H9 (cell line): Measurements from ENCODE around the gene NPBWR2. TPM values are rescaled to one million over a fixed set of nuclear protein-coding genes. Genes with fewer than 3 reads are reported as not detected.

Experiments
- DNase-seq: peaks from one replicate; pipeline ENCODE4 v3.0.0-alpha.2; 2017
- H2AFZ ChIP-seq: one replicate; pipeline ENCODE4 v1.6.1; 2013; ENCODE audit warnings: mild to moderate bottlenecking, low read length, control low read depth, moderate library complexity
- H2AK5ac ChIP-seq: 2 replicates; pipeline ENCODE4 v1.6.1; 2013; ENCODE audit warnings: low read length, control low read depth, mixed read lengths; ENCODE audit not compliant: insufficient read length
- H2BK120ac ChIP-seq: one replicate; pipeline ENCODE4 v1.6.1; 2013; ENCODE audit warnings: low read depth, mild to moderate bottlenecking, low read length, control low read depth, inconsistent platforms; ENCODE audit not compliant: poor library complexity, severe bottlenecking
- H2BK12ac ChIP-seq: 2 replicates; pipeline ENCODE4 v1.6.1; 2013; ENCODE audit warnings: low read length, control low read depth, mixed read lengths, low read depth; ENCODE audit not compliant: insufficient read length
- H2BK15ac ChIP-seq: 2 replicates; pipeline ENCODE4 v1.6.1; 2013; ENCODE audit warnings: low read depth, low read length, control low read depth
- H2BK20ac ChIP-seq: one replicate; pipeline ENCODE4 v1.6.1; 2013; ENCODE audit warnings: low read depth, mild to moderate bottlenecking, low read length, control low read depth, inconsistent platforms; ENCODE audit not compliant: poor library complexity, severe bottlenecking
- H2BK5ac ChIP-seq: 2 replicates; pipeline ENCODE4 v1.6.1; 2013; ENCODE audit warnings: low read length, control low read depth, mixed read lengths; ENCODE audit not compliant: insufficient read length
- H3K14ac ChIP-seq: 2 replicates; pipeline ENCODE4 v1.6.1; 2013; ENCODE audit warnings: low read length, control low read depth; ENCODE audit not compliant: insufficient read depth
- H3K18ac ChIP-seq: 2 replicates; pipeline ENCODE4 v1.6.1; 2013; ENCODE audit warnings: low read depth, mild to moderate bottlenecking, mixed read lengths, low read length, control low read depth; ENCODE audit not compliant: insufficient read length
- H3K23ac ChIP-seq: 2 replicates; pipeline ENCODE4 v1.6.1; 2013; ENCODE audit warnings: low read length, control low read depth, mixed read lengths, low read depth; ENCODE audit not compliant: insufficient read length
- H3K23me2 ChIP-seq: 2 replicates; pipeline ENCODE4 v1.6.1; 2013; ENCODE audit warnings: low read depth, mild to moderate bottlenecking, mixed read lengths, low read length, control low read depth; ENCODE audit not compliant: insufficient read length, poor library complexity, severe bottlenecking
- H3K27ac ChIP-seq: 2 replicates; pipeline ENCODE4 v1.5.1; 2013; ENCODE audit warnings: low read length, control low read depth, mixed read lengths, low read depth; ENCODE audit not compliant: insufficient read length
- H3K27me3 ChIP-seq: 2 replicates; pipeline ENCODE4 v1.6.1; 2013; ENCODE audit warnings: low read length, control low read depth, inconsistent platforms; ENCODE audit not compliant: insufficient read depth
- H3K4ac ChIP-seq: 2 replicates; pipeline ENCODE4 v1.6.1; 2013; ENCODE audit warnings: low read depth, mild to moderate bottlenecking, control low read depth, inconsistent platforms, low read length, moderate library complexity
- H3K4me1 ChIP-seq: 2 replicates; pipeline ENCODE4 v1.6.1; 2013; ENCODE audit warnings: low read length, control low read depth, inconsistent platforms; ENCODE audit not compliant: insufficient read depth
- H3K4me2 ChIP-seq: 2 replicates; pipeline ENCODE4 v1.6.1; 2013; ENCODE audit warnings: low read length, control low read depth, mixed read lengths; ENCODE audit not compliant: insufficient read length, insufficient read depth
- H3K56ac ChIP-seq: 2 replicates; pipeline ENCODE4 v1.6.1; 2013; ENCODE audit warnings: low read depth, mild to moderate bottlenecking, mixed read lengths, low read length, control low read depth; ENCODE audit not compliant: insufficient read length
- H3K79me1 ChIP-seq: 2 replicates; pipeline ENCODE4 v1.6.1; 2013; ENCODE audit warnings: low read depth, mild to moderate bottlenecking, moderate library complexity, low read length, control low read depth, inconsistent platforms; ENCODE audit not compliant: insufficient read depth, poor library complexity, severe bottlenecking
- H3K79me2 ChIP-seq: 2 replicates; pipeline ENCODE4 v1.6.1; 2013; ENCODE audit warnings: low read length, control low read depth, inconsistent platforms; ENCODE audit not compliant: insufficient read depth
- H3K9ac ChIP-seq: 2 replicates; pipeline ENCODE4 v1.6.1; 2013; ENCODE audit warnings: low read length, control low read depth, mixed read lengths; ENCODE audit not compliant: insufficient read length; ENCODE audit errors: extremely low read depth
- H3K9me3 ChIP-seq: one replicate; pipeline ENCODE4 v1.6.1; 2013; ENCODE audit warnings: low read depth, low read length, inconsistent platforms; ENCODE audit not compliant: control insufficient read depth
- H3T11ph ChIP-seq: one replicate; pipeline ENCODE4 v1.6.1; 2013; ENCODE audit warnings: mild to moderate bottlenecking, low read length, control low read depth, inconsistent platforms
- H4K20me1 ChIP-seq: one replicate; pipeline ENCODE4 v1.6.1; 2013; ENCODE audit not compliant: control insufficient read depth, insufficient read length, insufficient read depth
- H4K5ac ChIP-seq: 2 replicates; pipeline ENCODE4 v1.6.1; 2013; ENCODE audit warnings: low read depth, mild to moderate bottlenecking, mixed read lengths, low read length, control low read depth; ENCODE audit not compliant: insufficient read length
- H4K8ac ChIP-seq: replicated peaks from 2 replicates; pipeline ENCODE4 v1.6.1; 2013; ENCODE audit warnings: low read length, control low read depth, mixed read lengths, low read depth; ENCODE audit not compliant: insufficient read length
- H4K91ac ChIP-seq: 2 replicates; pipeline ENCODE4 v1.6.1; 2013; ENCODE audit warnings: low read depth, mild to moderate bottlenecking, moderate library complexity, mixed read lengths, low read length, control low read depth; ENCODE audit not compliant: insufficient read length
- H3K27ac Mint-ChIP-seq, 3 experiments: 2 replicates in 2 of 3; 3 replicates in 1 of 3; pipeline ENCODE4 v1.8.0; 2020 to 2021; ENCODE audit warnings: mixed read lengths in 3 of 3, mild to moderate bottlenecking in 1 of 3, moderate library complexity in 1 of 3
- H3K27me3 Mint-ChIP-seq: 2 replicates; pipeline ENCODE4 v1.8.0; 2021; ENCODE audit warnings: low read depth, mild to moderate bottlenecking, moderate library complexity, mixed read lengths
- H3K36me3 Mint-ChIP-seq, 3 experiments: 2 replicates in 2 of 3; 3 replicates in 1 of 3; pipeline ENCODE4 v1.8.0; 2020 to 2021; ENCODE audit warnings: low read depth in 3 of 3, mixed read lengths in 3 of 3; ENCODE audit not compliant: insufficient read depth in 1 of 3
- H3K4me1 Mint-ChIP-seq, 2 experiments: 2 replicates each; pipeline ENCODE4 v1.8.0; 2020; ENCODE audit warnings: mixed read lengths in 2 of 2
- H3K4me3 Mint-ChIP-seq, 2 experiments: 2 replicates in 1 of 2; 3 replicates in 1 of 2; pipeline ENCODE4 v1.8.0; 2020 to 2021; ENCODE audit warnings: mild to moderate bottlenecking in 2 of 2, mixed read lengths in 2 of 2, moderate library complexity in 1 of 2
- H3K9me3 Mint-ChIP-seq, 2 experiments: 2 replicates in 1 of 2; 3 replicates in 1 of 2; pipeline ENCODE4 v1.8.0; 2020; ENCODE audit warnings: mild to moderate bottlenecking in 2 of 2, mixed read lengths in 2 of 2, moderate library complexity in 1 of 2
- CTCF ChIP-seq: fragments of 200-600 bp; sonication (generic); conservative IDR thresholded peaks from 3 replicates; pipeline ENCODE4 v1.8.0; 2021; ENCODE audit warnings: antibody characterized with exemption, mild to moderate bottlenecking
- WGBS: extraction: QIAGEN DNeasy Blood & Tissue Kit; methylation state at CpG from one replicate; pipeline ENCODE4 v1.1.7; 2013; ENCODE audit warnings: missing lambda C conversion rate, low lambda C conversion rate, mixed read lengths; ENCODE audit not compliant: insufficient read length; ENCODE audit errors: extremely low coverage; 5-methylcytosine and 5-hydroxymethylcytosine counted together
- total RNA-seq: library from RNA; stranded (reverse); gene quantifications from 2 replicates; pipeline ENCODE4 v1.2.1, GENCODE V29; 2021

NPBWR2 gene
- total RNA-seq, 1 experiment from 2014 or later = not detected

- no peak overlapping the region for H2BK5ac ChIP-seq
- Mint-ChIP-seq H3K9me3 (no peaks in the 10 kb centered on the region), H3K27ac (no peak overlapping the region), H3K36me3 (no peaks in the 10 kb centered on the region), H3K4me3 (no peak overlapping the region), H3K4me1 (no peaks in the 10 kb centered on the region), H3K27me3 (peaks cover 2% of the 10 kb centered on the region; the same call in 1 of the 2 replicates)
- H4K5ac ChIP-seq = no peak overlapping the region
- no peak for DNase-seq
- H2AK5ac ChIP-seq = no peak overlapping the region
- WGBS = no CpG with 5 or more reads among the region's 6 CpGs
- no peak for TF ChIP-seq CTCF
- H3K4me2 ChIP-seq = no peak overlapping the region
- no peak overlapping the region for H4K8ac ChIP-seq
- H2BK120ac ChIP-seq = no peak overlapping the region
- no peak overlapping the region for H3K56ac ChIP-seq
- H3K23ac ChIP-seq = no peak overlapping the region
- peaks cover 3% of the 10 kb centered on the region for H4K20me1 ChIP-seq
- H3K14ac ChIP-seq = no peak overlapping the region
- no peaks in the 10 kb centered on the region for H3K79me2 ChIP-seq
- no peak overlapping the region for H2BK12ac ChIP-seq
- H4K91ac ChIP-seq = no peak overlapping the region
- H3K18ac ChIP-seq = no peak overlapping the region
- H3K9me3 ChIP-seq = no peaks in the 10 kb centered on the region
- H3K27ac ChIP-seq = no peak overlapping the region
- H3K9ac ChIP-seq = no peak overlapping the region
- H2BK15ac ChIP-seq = no peak overlapping the region
- no peaks in the 10 kb centered on the region for H3K23me2 ChIP-seq
- H3K4ac ChIP-seq = no peak overlapping the region
- H2BK20ac ChIP-seq = no peak overlapping the region
- no peaks in the 10 kb centered on the region for H3K79me1 ChIP-seq
- no peaks in the 10 kb centered on the region for H3K27me3 ChIP-seq
- H3T11ph ChIP-seq = no peak overlapping the region
- no peaks in the 10 kb centered on the region for H3K4me1 ChIP-seq
- no peak overlapping the region for H2AFZ ChIP-seq
These were observed 6.0 kb upstream of the NPBWR2 start for GRCh38 chr20:64113444-64113775.
